Right lobe of liver (tissue), 6 donors: Measurements from ENCODE around the gene OPHN1. TPM values are rescaled to one million over a fixed set of nuclear protein-coding genes. Genes with fewer than 3 reads are reported as not detected.

ENCODE experiments used
- ATAC-seq, 4 donors: fragments of 200-7000 bp; cut with Tn5 transposase; one replicate each; pipeline ENCODE4 v1.9.1; 2020; ENCODE audit warnings: mild to moderate bottlenecking in 4 of 4, moderate library complexity in 4 of 4
- DNase-seq, 3 donors: peaks; one replicate each; pipeline ENCODE4 v3.0.0-alpha.2; 2020
- H3K27ac ChIP-seq, 3 donors: fragments of 200-600 bp; one replicate each; pipeline ENCODE4 v1.8.0; 2022
- H3K27me3 ChIP-seq, 2 donors: fragments of 200-600 bp; one replicate each; pipeline ENCODE4 v1.8.0; 2022
- H3K36me3 ChIP-seq, 4 donors: fragments of 200-600 bp; sonication (generic) in 1 of 4; one replicate each; pipeline versions ENCODE4 v1.5.1 to v1.8.0; 2017 to 2022; ENCODE audit warnings: control low read depth in 1 of 4
- H3K4me1 ChIP-seq, 4 donors: fragments of 200-600 bp; sonication (generic) in 1 of 4; one replicate each; pipeline versions ENCODE4 v1.5.1 to v1.8.0; 2017 to 2022; ENCODE audit warnings: control low read depth in 1 of 4
- H3K4me3 ChIP-seq, 3 donors: fragments of 200-600 bp; one replicate each; pipeline ENCODE4 v1.8.0; 2022
- H3K9me3 ChIP-seq, 4 donors: fragments of 200-600 bp; sonication (generic) in 1 of 4; one replicate each; pipeline versions ENCODE4 v1.5.1 to v1.8.0; 2017 to 2022; ENCODE audit warnings: control low read depth in 1 of 4
- CTCF ChIP-seq, 4 donors: fragments of 200-600 bp in 3 of 4; fragments of 450-650 bp in 1 of 4; IDR thresholded peaks; one replicate each; pipeline versions ENCODE4 v1.5.1 to v1.8.0; 2016 to 2022; ENCODE audit warnings: antibody characterized with exemption in 4 of 4, mild to moderate bottlenecking in 2 of 4
- POLR2A ChIP-seq: fragments of 450-650 bp; IDR thresholded peaks from one replicate; pipeline ENCODE4 v1.6.1; 2017; ENCODE audit warnings: antibody characterized with exemption, mild to moderate bottlenecking
- intact Hi-C, 2 donors: fragments of 100-400 bp; cut with DNase I; formaldehyde crosslinking; loops; one replicate each; pipeline versions ENCODE4 v1.11.2 to v1.14.1; 2022
- small RNA-seq, 2 experiments: library from RNA; depleted of rRNA; stranded (forward); fragments of <200 nt; gene quantifications; one replicate each; pipeline ENCODE3, GENCODE V24; 2016
- total RNA-seq, 6 experiments: library from RNA; depleted of rRNA in 2 of 6; stranded (reverse); fragments of >200 nt in 2 of 6; fragmentation: NEBNext Ultra II Directional in 3 of 6; extraction: Animal tissue kit (Norgen Biotek cat#: 25700) in 3 of 6; gene quantifications; one replicate each; pipeline versions ENCODE4 v1.1.0 to v1.2.4, GENCODE V29; 2016 to 2023
- donor health status: DM: no; HTN: yes; CAD: no.
- donor health status: DM: no; HTN: no; CAD: no.
- donor health status: DM: no; HTN: no; CAD: no.
- donor health status: DM: no; HTN: yes; CAD: no.
- donor health status: DM: no; HTN: yes; CAD: no.

OPHN1 gene
- total RNA-seq, 6 experiments from 2014 or later, result 0.47 to 1.2 (median 0.81) TPM

- intact Hi-C loops, result no loop called here
Observed at GRCh38 chrX:67998540-67998939, 434.8 kb downstream of the OPHN1 start.

More at GRCh38 chrX:67998540-67998939, 434.8 kb downstream of the OPHN1 start:
- H3K27ac ChIP-seq, result no peak overlapping the region
- no peak overlapping the region for H3K4me3 ChIP-seq
- no peaks in the 10 kb centered on the region for H3K4me1 ChIP-seq
- DNase-seq (no peak), ATAC-seq (no peak)
- TF ChIP-seq POLR2A, result no peak
- no peak for TF ChIP-seq CTCF (IDR thresholded peaks at IDR 0.05)
- H3K9me3 ChIP-seq, result peaks cover 0 to 11% (median 0%) of the 10 kb centered on the region in 4 donors
- H3K27me3 ChIP-seq, result peaks cover 0 to 4% of the 10 kb centered on the region in 2 donors
- H3K36me3 ChIP-seq, result no peaks in the 10 kb centered on the region

Small RNA genes lying within 50 kb of the gene (small RNA-seq; reads per million reads assigned to genes)
- gene RF00019 (0 reads per million in 2 experiments), gene RNU6-1225P (0 to 1.4 reads per million in 2 experiments)

Other genes with a start within 250 kb of the OPHN1 start
- 10 to 100 TPM; 24.9 to 37.0 (median 30.9) TPM for gene YIPF6, start 65.6 kb upstream of the OPHN1 start, total RNA-seq
- 10 to 100 TPM in 1 of 6 experiments, 1 to 10 TPM in 5; 6.6 to 11.5 (median 7.6) TPM for gene STARD8, start 214.2 kb upstream of the OPHN1 start, total RNA-seq